Activated B cell treated with CpG ODN at 0.5 μM for 24 hours (primary cell): ENCODE data around the gene SECISBP2L. TPM values are rescaled to one million over a fixed set of nuclear protein-coding genes. Genes with fewer than 3 reads are reported as not detected.

Experiments used
- ATAC-seq: fragments of 200-7000 bp; cut with Tn5 transposase; one replicate; pipeline ENCODE4 v1.10.0; 2021; ENCODE audit warnings: low read depth, mild to moderate bottlenecking, moderate library complexity
- CTCF ChIA-PET: fragments of 350-600 bp; sonication (Branson Sonifier 250); formaldehyde crosslinking; loops from one replicate; lab custom pipeline; 2021; ENCODE audit warnings: antibody characterized with exemption; lab: Charles Lee
- POLR2A ChIA-PET: fragments of 350-600 bp; sonication (Branson Sonifier 250); formaldehyde crosslinking; loops from one replicate; lab custom pipeline; 2021; ENCODE audit warnings: antibody characterized with exemption; lab: Charles Lee
- DNase-seq: peaks from one replicate; pipeline ENCODE4 v3.0.0; 2022
- H3K27ac Mint-ChIP-seq: one replicate; pipeline ENCODE4 v1.8.0; 2020; ENCODE audit warnings: mixed read lengths
- H3K27me3 Mint-ChIP-seq: one replicate; pipeline ENCODE4 v1.8.0; 2021; ENCODE audit warnings: mixed read lengths
- H3K36me3 Mint-ChIP-seq: one replicate; pipeline ENCODE4 v1.8.0; 2021; ENCODE audit warnings: low read depth, mixed read lengths
- H3K4me1 Mint-ChIP-seq: one replicate; pipeline ENCODE4 v1.8.0; 2021; ENCODE audit warnings: mixed read lengths
- H3K4me3 Mint-ChIP-seq: one replicate; pipeline ENCODE4 v1.8.0; 2020; ENCODE audit warnings: mild to moderate bottlenecking, mixed read lengths
- H3K9me3 Mint-ChIP-seq: one replicate; pipeline ENCODE4 v1.8.0; 2020; ENCODE audit warnings: mixed read lengths
- intact Hi-C: fragments of 100-400 bp; cut with micrococcal nuclease; formaldehyde crosslinking; loops from one replicate; pipeline ENCODE4 v1.15.1; 2024
- total RNA-seq: library from RNA; stranded (reverse); gene quantifications from 2 replicates; pipeline ENCODE4 v1.2.3, GENCODE V29; 2022
- TF ChIP-seq, protein P1 (sequence below): fragments of 200-600 bp; IDR thresholded peaks from one replicate; pipeline ENCODE4 v1.8.0; 2022; ENCODE audit warnings: antibody characterized with exemption, mild to moderate bottlenecking

SECISBP2L gene
- total RNA-seq, 1 donor from 2014 or later, result 56.5 TPM

DNA sequence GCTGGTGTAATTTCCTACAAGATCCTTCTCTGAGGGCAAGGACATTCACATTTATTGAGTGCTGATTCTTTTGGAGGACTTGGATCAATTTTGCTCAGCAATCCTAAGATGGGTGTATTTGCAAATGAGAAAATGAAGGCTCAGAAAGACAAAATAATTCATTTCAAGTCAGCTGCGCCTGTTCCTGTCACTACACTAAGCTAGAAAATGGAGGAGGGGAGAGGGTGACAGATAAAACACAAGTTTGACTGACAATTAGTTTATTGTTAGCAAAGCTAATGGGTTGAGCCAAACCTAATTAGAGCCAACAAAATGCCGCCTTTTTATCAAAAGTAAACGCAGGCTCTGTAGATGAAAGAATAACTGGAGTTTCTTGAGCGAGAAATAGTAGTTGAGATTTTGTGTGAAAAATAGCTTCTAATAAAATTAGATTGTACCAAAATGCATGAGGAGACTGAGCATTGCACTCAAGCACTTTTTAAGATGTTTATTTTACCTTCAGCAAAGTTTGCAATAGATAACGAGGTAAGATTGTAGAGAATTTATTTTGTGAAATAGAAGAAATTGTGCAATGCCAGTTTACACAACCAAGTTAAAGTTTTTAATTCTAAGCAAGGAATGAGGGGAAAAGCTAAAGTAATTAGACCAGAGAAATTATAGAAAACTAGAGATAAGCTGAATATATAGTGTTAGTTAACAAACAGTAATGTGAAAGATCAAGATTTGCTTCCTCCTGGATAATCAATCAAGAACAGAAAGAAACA is 39.6 kb upstream of the SECISBP2L start:
- Mint-ChIP-seq H3K27me3 (no peaks in the 10 kb centered on the region), H3K36me3 (no peaks in the 10 kb centered on the region), H3K4me1 (no peaks in the 10 kb centered on the region), H3K9me3 (no peaks in the 10 kb centered on the region), H3K27ac (no peak overlapping the region), H3K4me3 (no peak overlapping the region)
- intact Hi-C loops, result no loop called here
- TF ChIP-seq, protein P1, sequence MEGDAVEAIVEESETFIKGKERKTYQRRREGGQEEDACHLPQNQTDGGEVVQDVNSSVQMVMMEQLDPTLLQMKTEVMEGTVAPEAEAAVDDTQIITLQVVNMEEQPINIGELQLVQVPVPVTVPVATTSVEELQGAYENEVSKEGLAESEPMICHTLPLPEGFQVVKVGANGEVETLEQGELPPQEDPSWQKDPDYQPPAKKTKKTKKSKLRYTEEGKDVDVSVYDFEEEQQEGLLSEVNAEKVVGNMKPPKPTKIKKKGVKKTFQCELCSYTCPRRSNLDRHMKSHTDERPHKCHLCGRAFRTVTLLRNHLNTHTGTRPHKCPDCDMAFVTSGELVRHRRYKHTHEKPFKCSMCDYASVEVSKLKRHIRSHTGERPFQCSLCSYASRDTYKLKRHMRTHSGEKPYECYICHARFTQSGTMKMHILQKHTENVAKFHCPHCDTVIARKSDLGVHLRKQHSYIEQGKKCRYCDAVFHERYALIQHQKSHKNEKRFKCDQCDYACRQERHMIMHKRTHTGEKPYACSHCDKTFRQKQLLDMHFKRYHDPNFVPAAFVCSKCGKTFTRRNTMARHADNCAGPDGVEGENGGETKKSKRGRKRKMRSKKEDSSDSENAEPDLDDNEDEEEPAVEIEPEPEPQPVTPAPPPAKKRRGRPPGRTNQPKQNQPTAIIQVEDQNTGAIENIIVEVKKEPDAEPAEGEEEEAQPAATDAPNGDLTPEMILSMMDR, result no peak
- DNase-seq (no peak), ATAC-seq (no peak)
- POLR2A ChIA-PET, result no interaction called here
- CTCF ChIA-PET, result no interaction called here

DNA sequence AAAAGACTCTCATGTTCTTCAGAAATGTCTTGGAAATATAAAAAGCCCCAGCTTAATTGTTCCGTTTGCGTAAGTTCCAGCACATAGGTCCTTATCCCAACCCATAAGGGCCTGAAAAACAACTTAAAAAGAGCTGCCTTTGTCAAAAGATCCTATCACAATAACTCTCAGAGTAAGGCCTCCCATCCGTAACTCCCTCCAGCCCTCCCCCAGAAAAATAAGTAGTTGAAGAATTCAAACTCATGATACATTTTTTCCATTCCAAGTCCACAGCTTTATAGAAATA is 38.0 kb upstream of the SECISBP2L start:
- intact Hi-C loops, result no loop called here
- POLR2A ChIA-PET, result no interaction called here

DNA sequence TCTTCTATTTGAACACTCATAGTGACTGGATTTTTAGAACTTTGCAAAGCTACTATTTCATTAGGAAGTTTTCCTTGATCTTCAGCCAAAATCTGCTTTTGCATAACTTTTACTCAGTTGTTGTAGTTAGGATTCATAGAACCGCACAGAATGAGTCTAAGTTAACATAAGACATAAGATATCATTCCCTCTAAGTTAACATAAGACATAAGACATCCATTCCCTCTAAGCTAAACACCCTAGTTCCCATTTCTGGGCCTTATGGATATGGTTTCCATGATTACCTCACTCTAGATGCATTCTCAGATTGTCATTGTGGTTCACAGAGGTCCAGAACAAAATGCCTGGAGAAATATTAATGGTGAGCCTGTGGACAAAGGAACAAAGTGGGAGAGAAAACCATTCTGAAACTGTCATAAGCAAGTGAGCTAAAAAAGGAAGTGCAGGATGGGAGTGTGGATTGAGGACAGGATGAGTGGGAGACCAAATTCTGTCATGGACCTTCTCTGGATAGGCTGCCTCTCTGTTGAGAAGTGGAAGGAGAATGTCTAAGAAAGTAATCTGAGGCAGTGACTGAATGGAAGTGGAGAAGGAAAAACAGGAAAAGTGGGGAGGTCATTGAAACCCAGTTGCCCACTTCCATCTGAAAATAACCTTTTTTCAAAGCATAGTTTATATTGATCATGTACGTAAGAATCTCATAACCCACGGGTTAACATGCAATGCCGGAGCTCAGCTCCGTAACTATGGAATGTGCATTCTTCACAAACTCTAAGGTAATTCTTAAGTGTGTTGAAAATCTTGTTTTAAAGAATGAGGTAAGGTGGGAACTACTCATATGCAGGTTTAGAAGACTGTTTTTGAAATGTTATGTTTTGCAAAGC is 37.4 kb upstream of the SECISBP2L start:
- Mint-ChIP-seq H3K9me3 (peaks cover 2% of the 10 kb centered on the region), H3K4me1 (no peaks in the 10 kb centered on the region), H3K36me3 (no peaks in the 10 kb centered on the region), H3K27ac (no peak overlapping the region), H3K4me3 (no peak overlapping the region), H3K27me3 (peaks cover 2% of the 10 kb centered on the region)
- TF ChIP-seq, protein P1, result no peak
- CTCF ChIA-PET, result no interaction called here
- POLR2A ChIA-PET, result no interaction called here
- ATAC-seq, result no peak
- intact Hi-C loops, result no loop called here
- DNase-seq, result no peak

More for the DNA sequence above, 38.0 kb upstream of the SECISBP2L start:
- Mint-ChIP-seq H3K36me3 (no peaks in the 10 kb centered on the region), H3K4me1 (no peaks in the 10 kb centered on the region), H3K9me3 (peaks cover under 1% of the 10 kb centered on the region), H3K4me3 (no peak overlapping the region), H3K27me3 (peaks cover under 1% of the 10 kb centered on the region), H3K27ac (no peak overlapping the region)
- TF ChIP-seq, protein P1, result no peak
- CTCF ChIA-PET, result no interaction called here
- no peak for DNase-seq
- no peak for ATAC-seq

- Mint-ChIP-seq H3K4me1 (no peaks in the 10 kb centered on the region), H3K27ac (no peak overlapping the region), H3K9me3 (peaks cover 2% of the 10 kb centered on the region), H3K4me3 (no peak overlapping the region), H3K36me3 (no peaks in the 10 kb centered on the region), H3K27me3 (peaks cover 2% of the 10 kb centered on the region)
- POLR2A ChIA-PET, result no interaction called here
- CTCF ChIA-PET, result no interaction called here
- DNase-seq, result no peak
- intact Hi-C loops, result no loop called here
- ATAC-seq, result no peak
- TF ChIP-seq, protein P1, result no peak
These were observed 36.7 kb upstream of the SECISBP2L start for GRCh38 chr15:49082960-49083359.

GRCh38 chr15:49079340-49080039 is 33.2 kb upstream of the SECISBP2L start:
- Mint-ChIP-seq H3K9me3 (peaks cover 2% of the 10 kb centered on the region), H3K27me3 (peaks cover 2% of the 10 kb centered on the region), H3K27ac (no peak overlapping the region), H3K4me1 (no peaks in the 10 kb centered on the region), H3K36me3 (no peaks in the 10 kb centered on the region), H3K4me3 (no peak overlapping the region)
- POLR2A ChIA-PET, result no interaction called here
- no peak for ATAC-seq
- CTCF ChIA-PET, result no interaction called here
- TF ChIP-seq, protein P1, result no peak
- DNase-seq, result no peak
- intact Hi-C loops, result no loop called here
